Bone marrow (tissue), 2 donors: ENCODE results near the gene CALD1.

Experiments used
- DNase-seq, 2 donors: peaks; one replicate each; lab custom pipeline; 2025; lab: John Stamatoyannopoulos, UW

CALD1 gene

DNA sequence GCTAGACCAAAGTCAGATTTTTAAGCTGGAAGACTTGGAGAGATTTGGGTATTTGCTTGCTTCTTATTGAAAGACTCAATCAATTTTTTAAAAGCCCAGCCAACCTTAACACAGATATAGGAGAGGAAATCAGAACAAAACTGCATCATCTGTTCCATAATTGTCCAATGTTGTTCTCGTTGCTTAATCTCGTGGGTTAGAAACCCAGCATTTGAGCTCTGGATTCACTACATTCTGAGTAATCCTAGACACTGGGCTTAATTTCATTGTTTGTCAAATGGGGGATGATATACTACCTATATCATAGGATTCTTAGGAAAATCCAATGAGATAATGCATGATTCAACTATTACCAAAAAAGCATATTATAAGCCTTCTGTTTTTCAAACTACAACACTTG lies 48.9 kb downstream of the CALD1 start:
- DNase-seq, result no peak

DNA sequence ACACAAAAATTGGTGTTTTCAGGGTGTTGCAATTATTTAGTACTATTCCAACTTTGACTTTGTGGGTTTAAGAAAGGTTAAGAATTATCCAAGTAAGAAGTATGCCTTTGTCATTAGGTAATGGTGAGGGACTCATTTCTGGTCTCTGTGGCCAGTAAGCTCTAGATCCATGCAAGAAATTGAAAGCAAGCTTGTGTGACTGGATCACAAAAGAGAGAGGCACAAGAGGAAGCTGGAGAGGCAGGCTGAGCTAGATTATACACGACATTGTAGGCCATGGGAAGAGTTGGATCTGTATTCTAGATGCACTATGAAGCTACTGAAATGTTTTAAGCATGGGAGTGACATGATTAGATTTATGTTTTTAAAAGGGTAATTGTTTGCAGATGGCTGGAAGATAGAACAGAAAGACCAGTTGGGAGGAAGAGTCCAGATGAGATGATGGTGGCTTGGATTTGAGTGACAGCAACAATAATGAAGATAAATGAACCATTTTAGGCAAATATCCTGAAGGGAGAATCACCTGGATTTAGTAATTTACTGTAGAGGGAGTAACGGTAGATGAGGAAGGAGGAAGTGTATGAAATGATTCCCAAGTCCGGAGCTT lies 50.0 kb downstream of the CALD1 start:
- no peak for DNase-seq

DNA sequence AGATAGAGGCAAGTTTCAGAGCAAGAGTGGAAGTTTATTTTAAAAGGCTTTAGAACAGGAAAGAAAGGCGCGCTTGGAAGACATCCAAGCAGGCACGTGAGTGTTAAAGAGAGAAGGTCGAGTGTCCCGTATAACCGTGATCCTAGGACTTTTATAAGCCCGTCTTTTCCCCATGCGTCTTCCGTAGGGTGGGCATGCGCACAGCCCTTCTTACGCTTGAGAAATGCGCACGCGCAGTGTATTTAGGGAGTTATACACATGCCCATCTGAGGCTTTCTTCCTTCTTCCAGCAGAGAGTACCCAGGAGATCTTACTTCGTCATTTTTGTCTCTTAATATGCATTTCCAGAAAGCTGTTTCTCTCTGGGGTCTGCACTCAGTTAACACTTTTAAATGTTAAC lies 52.4 kb downstream of the CALD1 start:
- no peak for DNase-seq

GRCh38 chr7:134832367-134832766 lies 52.9 kb downstream of the CALD1 start:
- no peak for DNase-seq

DNA sequence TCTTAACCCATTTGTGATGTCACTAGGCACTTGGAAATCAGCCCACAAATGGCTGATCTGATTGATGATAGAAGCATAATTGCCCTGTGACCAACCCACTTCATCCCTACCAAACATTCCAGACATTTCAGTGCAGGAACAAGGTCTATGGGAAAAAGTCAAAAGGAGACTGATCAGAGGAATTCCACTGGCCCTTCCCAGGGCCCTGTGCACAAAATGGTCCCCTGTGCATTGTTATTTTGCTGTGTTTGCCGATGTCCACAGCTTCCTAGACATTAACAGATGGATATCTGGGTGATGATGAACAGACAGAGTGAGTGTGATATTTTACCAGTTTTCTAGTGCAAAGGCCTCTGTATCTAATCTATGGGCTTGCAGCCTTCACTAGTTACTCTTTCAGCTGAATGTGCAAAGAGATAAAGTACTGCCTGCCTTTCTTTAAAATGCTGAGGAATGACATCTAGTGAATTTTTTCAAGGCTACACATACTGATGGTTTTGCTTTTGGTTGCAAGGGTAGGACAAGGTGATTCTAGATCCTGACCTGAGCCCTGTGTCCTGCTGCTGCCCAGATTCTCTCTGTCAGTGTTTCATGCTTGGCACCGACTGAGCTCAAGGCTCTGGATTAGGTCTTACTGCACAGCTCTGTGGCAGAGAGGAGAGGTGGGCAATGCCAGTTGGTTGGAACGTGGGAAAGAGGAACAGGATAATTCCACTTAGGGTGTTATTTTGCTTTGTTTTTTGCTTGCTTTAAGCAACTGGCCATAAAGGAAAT lies 55.4 kb downstream of the CALD1 start:
- DNase-seq, result no peak

GRCh38 chr7:134835463-134835823 lies 56.0 kb downstream of the CALD1 start:
- no peak for DNase-seq

DNA sequence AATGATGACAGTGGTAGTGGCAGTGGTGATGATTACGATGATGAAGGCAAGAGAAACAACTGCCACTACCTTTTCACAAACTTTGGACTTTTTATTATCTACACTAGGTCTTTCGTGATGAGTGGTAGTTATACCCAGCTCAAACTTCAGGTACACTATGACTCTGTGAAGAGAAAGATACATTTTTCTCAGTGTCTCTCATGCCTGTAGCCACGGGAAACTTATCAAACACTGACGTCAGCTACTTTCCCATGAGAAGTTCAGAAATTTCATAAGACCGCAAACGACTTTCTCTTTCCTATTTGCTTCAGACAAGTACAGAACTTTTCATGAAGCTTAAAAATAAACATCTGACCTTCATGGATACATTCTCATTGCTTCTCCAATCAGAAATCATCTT lies 57.0 kb downstream of the CALD1 start:
- no peak for DNase-seq

- DNase-seq, result no peak
Observed at GRCh38 chr7:134839298-134839697, 59.9 kb downstream of the CALD1 start.

- DNase-seq, result no peak
Observed at GRCh38 chr7:134842062-134842461, 62.6 kb downstream of the CALD1 start.

DNA sequence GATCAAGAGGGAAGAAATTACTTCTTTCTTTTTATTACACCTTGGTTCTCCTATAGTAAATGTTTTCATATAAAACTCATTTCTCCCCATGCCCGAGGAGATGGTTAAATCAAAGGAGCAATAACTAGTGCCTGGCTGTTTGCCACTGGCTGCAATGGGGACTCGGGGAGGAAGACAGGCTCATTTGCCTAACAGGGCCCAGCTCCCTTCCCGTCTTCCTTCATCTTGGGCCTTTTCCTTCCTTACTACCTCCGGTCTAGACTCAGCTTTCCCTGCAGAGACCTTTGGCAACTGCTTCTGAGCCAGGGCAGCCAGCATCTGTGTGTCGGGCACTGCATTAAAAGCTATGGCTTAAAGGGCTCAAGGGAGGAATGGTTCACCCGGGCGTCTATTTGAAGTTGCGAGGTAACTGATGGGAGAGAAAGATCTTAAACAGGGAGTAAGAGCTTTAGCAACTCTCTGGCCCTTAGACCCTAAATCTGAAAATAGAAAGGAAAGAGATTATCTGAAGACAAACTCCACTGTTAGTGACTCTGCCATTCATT lies 63.5 kb downstream of the CALD1 start:
- no peak for DNase-seq

DNA sequence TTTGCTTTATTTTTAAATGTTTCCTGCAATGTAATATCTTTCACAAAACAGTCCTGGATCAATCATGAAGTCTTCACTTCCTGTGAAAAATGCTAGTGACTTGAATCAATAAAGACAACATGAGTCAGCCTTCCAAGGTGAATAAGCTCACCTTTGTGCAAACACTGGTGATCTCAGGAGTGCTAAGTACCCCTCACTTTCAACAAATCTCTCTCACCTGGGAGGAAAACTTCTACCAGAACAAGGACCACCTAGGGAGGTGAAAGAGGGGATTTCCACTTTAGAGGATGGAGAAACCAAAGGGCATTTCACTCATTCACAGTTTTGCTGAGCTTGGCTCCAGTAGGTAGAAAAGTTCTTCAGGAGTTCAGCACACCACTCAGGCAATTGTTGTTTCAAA lies 64.8 kb downstream of the CALD1 start:
- no peak for DNase-seq

DNA sequence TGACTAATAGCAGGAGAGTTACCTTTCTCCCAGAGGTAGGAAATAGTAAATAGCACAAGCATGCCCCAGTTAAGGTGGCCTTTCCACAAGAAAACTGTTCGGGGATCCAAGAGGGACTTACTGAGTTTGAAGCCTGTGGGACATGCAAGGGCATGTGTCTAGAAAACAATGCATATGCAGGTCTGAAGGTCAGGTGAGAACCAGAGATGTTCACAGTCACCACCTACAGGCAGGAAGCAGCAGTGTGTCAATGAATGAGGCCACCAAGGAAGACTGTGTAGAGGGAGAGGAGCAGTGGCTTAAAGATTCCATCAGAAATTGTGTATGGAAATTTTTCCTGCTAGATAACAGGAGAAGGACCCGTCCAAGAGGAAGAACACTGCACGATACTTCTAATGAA lies 66.0 kb downstream of the CALD1 start:
- no peak for DNase-seq

- DNase-seq, result no peak
Observed at GRCh38 chr7:134847851-134848588, 68.6 kb downstream of the CALD1 start.

DNA sequence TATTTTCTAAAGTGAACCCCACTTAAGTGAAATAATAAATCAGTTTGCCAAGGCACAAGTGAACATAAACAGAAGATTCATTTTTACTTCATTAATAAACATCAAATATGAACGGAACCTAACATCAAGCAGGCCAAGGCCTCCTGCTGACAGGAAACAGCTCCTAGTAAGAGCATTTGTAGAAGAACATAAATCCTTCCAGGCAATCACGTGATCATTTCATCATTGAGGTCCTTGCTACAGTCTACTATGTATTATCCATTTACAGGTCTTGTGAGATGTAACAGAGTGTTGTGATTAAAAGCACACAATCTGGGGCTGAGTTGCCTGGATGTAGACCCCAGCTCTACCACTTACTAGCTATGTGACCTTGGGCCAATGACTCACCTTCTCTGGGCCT lies 70.6 kb downstream of the CALD1 start:
- no peak for DNase-seq

DNA sequence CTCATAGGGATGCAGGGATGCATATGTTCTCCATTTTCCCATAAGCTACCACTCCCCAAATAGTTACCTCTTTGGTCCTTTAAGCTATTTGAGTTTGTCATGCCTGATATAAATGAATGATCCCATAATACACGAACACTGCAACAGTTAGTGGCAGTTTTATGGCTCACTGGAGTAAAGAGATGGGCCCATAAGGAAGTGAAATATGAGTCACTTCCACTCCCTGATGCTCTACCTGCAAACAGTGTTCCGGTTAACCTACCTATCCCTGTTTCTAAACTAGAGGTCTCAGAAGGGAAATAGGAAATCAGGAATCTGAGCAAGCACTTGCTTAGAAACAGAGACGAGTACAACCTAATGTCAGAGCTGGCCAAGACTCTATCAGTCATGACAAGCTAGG lies 71.7 kb downstream of the CALD1 start:
- DNase-seq, result no peak

- DNase-seq, result no peak
Observed at GRCh38 chr7:134852625-134853024, 73.2 kb downstream of the CALD1 start.

DNA sequence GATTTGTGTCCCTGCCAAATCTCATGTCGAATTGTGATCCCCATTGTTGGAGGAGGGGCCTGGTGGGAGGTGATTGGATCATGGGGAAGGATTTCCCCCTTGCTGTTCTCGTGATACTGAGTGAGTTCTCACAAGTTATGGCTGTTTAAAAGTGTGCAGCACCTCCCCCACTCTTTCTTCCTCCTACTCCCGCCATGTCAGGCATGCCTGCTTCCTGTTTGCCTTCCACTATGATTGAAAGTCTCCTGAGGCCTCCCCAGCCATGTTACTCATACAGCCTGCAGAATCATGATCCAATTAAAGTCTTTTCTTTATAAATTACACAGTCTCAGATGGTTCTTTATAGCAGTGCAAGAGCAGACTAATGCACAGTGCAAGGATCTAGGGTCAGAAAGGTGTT lies 75.4 kb downstream of the CALD1 start:
- DNase-seq, result no peak

GRCh38 chr7:134855442-134855841 lies 76.0 kb downstream of the CALD1 start:
- no peak for DNase-seq

- DNase-seq, result no peak
Observed at GRCh38 chr7:134856091-134856490, 76.7 kb downstream of the CALD1 start.

GRCh38 chr7:134856691-134857090 lies 77.3 kb downstream of the CALD1 start:
- DNase-seq, result no peak

GRCh38 chr7:134857958-134858357 lies 78.5 kb downstream of the CALD1 start:
- no peak for DNase-seq

GRCh38 chr7:134859783-134860182 lies 80.3 kb downstream of the CALD1 start:
- DNase-seq, result no peak
